K562 (cell line): ENCODE measurements around the gene NUFIP2.

Experiments used
- ETS1 ChIP-seq: conservative IDR thresholded peaks from 2 replicates; pipeline ENCODE4 v1.6.1; 2011; ENCODE audit warnings: low read depth, mild to moderate bottlenecking, low read length; ENCODE audit not compliant: control insufficient read depth
- SP1 ChIP-seq: sonication (generic); formaldehyde crosslinking; IDR thresholded peaks from 2 replicates; pipeline ENCODE4 v1.8.1; 2022; ENCODE audit warnings: mild to moderate bottlenecking, missing genetic modification reagents
- ZNF395 ChIP-seq: fragments of 200-800 bp; sonication (Bioruptor generic); IDR thresholded peaks from 2 replicates; pipeline ENCODE4 v1.6.1; 2017; ENCODE audit warnings: missing genetic modification characterization, missing compliant biosample characterization

GRCh38 chr17:29331708-29332085 lies 37.7 kb upstream of the NUFIP2 start:
- TF ChIP-seq ZNF395 (CRISPR knock-in tag) = no peak
- TF ChIP-seq SP1 = no peak
- TF ChIP-seq ETS1 = no peak
